SK-N-SH (cell line): ENCODE measurements around the gene METAP1. TPM values are rescaled to one million over a fixed set of nuclear protein-coding genes. Genes with fewer than 3 reads are reported as not detected.

Experiments used
- CTCF ChIA-PET: fragments of 300-600, 350-600 bp; formaldehyde crosslinking; extraction: SDS; loops from one replicate; lab custom pipeline; 2021; lab: Yijun Ruan, JAX
- POLR2A ChIA-PET: fragments of 350-600 bp; sonication (Branson Sonifier 250); formaldehyde crosslinking; extraction: SDS; loops from one replicate; lab custom pipeline; 2020; ENCODE audit warnings: antibody characterized with exemption, inconsistent platforms; lab: Yijun Ruan, JAX
- DNase-seq: peaks from one replicate; pipeline ENCODE4 v3.0.0; 2012
- H2AFZ ChIP-seq: fragments of 200-600 bp; sonication (generic); 2 replicates; pipeline ENCODE4 v1.8.1; 2016; ENCODE audit warnings: antibody characterized with exemption, mild to moderate bottlenecking, low read depth
- H3F3A ChIP-seq: fragments of 200-600 bp; sonication (generic); replicated peaks from 2 replicates; pipeline ENCODE3; 2016; ENCODE audit warnings: antibody characterized with exemption, mild to moderate bottlenecking; ENCODE audit not compliant: insufficient read depth
- H3K27ac ChIP-seq, 2 experiments: fragments of 200-500 bp in 1 of 2; fragments of 200-600 bp in 1 of 2; sonication (Bioruptor generic) in 1 of 2; sonication (generic), shearing (Covaris generic) in 1 of 2; 2 replicates each; pipeline versions ENCODE4 v1.5.1 to v1.6.1; 2014 to 2016; ENCODE audit warnings: low read depth in 2 of 2, inconsistent platforms in 1 of 2, low read length in 1 of 2, mild to moderate bottlenecking in 1 of 2, mixed read lengths in 1 of 2
- H3K27me3 ChIP-seq: fragments of 200-600 bp; sonication (generic), shearing (Covaris generic); 2 replicates; pipeline ENCODE4 v1.6.1; 2016; ENCODE audit warnings: mixed run types; ENCODE audit not compliant: insufficient read depth
- H3K36me3 ChIP-seq, 2 experiments: fragments of 200-500 bp in 1 of 2; fragments of 200-600 bp in 1 of 2; sonication (Bioruptor generic) in 1 of 2; sonication (generic) in 1 of 2; replicated peaks in 1 of 2; 2 replicates each; pipeline versions ENCODE3 to v1.5.1; 2014 to 2016; ENCODE audit warnings: low read length in 1 of 2, mild to moderate bottlenecking in 1 of 2; ENCODE audit not compliant: insufficient read depth in 2 of 2, control insufficient read depth in 1 of 2
- H3K4me1 ChIP-seq, 2 experiments: fragments of 200-500 bp in 1 of 2; fragments of 200-600 bp in 1 of 2; sonication (Bioruptor generic) in 1 of 2; sonication (generic), shearing (Covaris generic) in 1 of 2; 2 replicates each; pipeline versions ENCODE4 v1.5.1 to v1.6.1; 2014 to 2016; ENCODE audit warnings: low read depth in 1 of 2, low read length in 1 of 2, mixed run types in 1 of 2; ENCODE audit not compliant: insufficient read depth in 2 of 2, control insufficient read depth in 1 of 2
- H3K4me2 ChIP-seq: fragments of 200-600 bp; sonication (generic), shearing (Covaris generic); 2 replicates; pipeline ENCODE4 v1.6.1; 2017; ENCODE audit warnings: mixed run types
- H3K4me3 ChIP-seq, 2 experiments: fragments of 200-500 bp in 1 of 2; fragments of 200-600 bp in 1 of 2; sonication (Bioruptor generic) in 1 of 2; sonication (generic), shearing (Covaris generic) in 1 of 2; 2 replicates each; pipeline versions ENCODE4 v1.5.1 to v1.8.1; 2014 to 2016; ENCODE audit warnings: low read depth in 2 of 2, inconsistent platforms in 1 of 2, low read length in 1 of 2, mild to moderate bottlenecking in 1 of 2, mixed read lengths in 1 of 2, moderate library complexity in 1 of 2
- H3K79me2 ChIP-seq: fragments of 200-600 bp; sonication (generic); 2 replicates; pipeline ENCODE4 v1.8.1; 2017; ENCODE audit warnings: mild to moderate bottlenecking; ENCODE audit not compliant: insufficient read depth
- H3K9ac ChIP-seq: fragments of 200-600 bp; sonication (generic); 2 replicates; pipeline ENCODE4 v1.6.1; 2017; ENCODE audit warnings: mixed run types
- H3K9me2 ChIP-seq: fragments of 200-600 bp; sonication (generic); 2 replicates; pipeline ENCODE4 v1.6.1; 2017; ENCODE audit warnings: mixed run types
- H3K9me3 ChIP-seq: fragments of 200-600 bp; sonication (generic); 2 replicates; pipeline ENCODE4 v1.6.1; 2017; ENCODE audit warnings: mixed run types, mild to moderate bottlenecking, moderate library complexity
- H4K20me1 ChIP-seq: fragments of 200-600 bp; sonication (generic); 2 replicates; pipeline ENCODE4 v1.6.1; 2017; ENCODE audit warnings: mild to moderate bottlenecking, mixed run types; ENCODE audit not compliant: insufficient read depth
- CHD2 ChIP-seq: fragments of 150-350 bp; IDR thresholded peaks from 2 replicates; pipeline ENCODE4 v1.6.1; 2018; ENCODE audit warnings: low read length; ENCODE audit not compliant: partially characterized antibody
- EP300 ChIP-seq, 2 experiments: IDR thresholded peaks; 2 replicates each; pipeline versions ENCODE4 v1.4.0 to v1.6.1; 2012; ENCODE audit warnings: borderline replicate concordance in 1 of 2, low read depth in 1 of 2, low read length in 1 of 2
- FOXJ3 ChIP-seq: sonication (generic); formaldehyde crosslinking; IDR thresholded peaks from 2 replicates; pipeline ENCODE4 v1.5.1; 2020; ENCODE audit warnings: mild to moderate bottlenecking, missing genetic modification reagents
- FOXM1 ChIP-seq: IDR thresholded peaks from 2 replicates; pipeline ENCODE4 v1.4.0; 2012; ENCODE audit warnings: low read depth, mild to moderate bottlenecking
- GABPA ChIP-seq: IDR thresholded peaks from 2 replicates; pipeline ENCODE4 v1.4.0; 2012; ENCODE audit warnings: low read depth, mild to moderate bottlenecking
- JUND ChIP-seq: IDR thresholded peaks from 2 replicates; pipeline ENCODE4 v1.4.0; 2012
- MEF2A ChIP-seq: IDR thresholded peaks from 2 replicates; pipeline ENCODE4 v1.4.0; 2012; ENCODE audit warnings: low read depth, borderline replicate concordance
- NFIC ChIP-seq: IDR thresholded peaks from 2 replicates; pipeline ENCODE4 v1.4.0; 2012; ENCODE audit warnings: borderline replicate concordance
- NRF1 ChIP-seq: IDR thresholded peaks from 2 replicates; pipeline ENCODE4 v1.6.1; 2012; ENCODE audit warnings: low read depth, mild to moderate bottlenecking, low read length
- PBX3 ChIP-seq: IDR thresholded peaks from 2 replicates; pipeline ENCODE4; 2012
- POLR2AphosphoS5 ChIP-seq: IDR thresholded peaks from 2 replicates; pipeline ENCODE4 v1.6.1; 2012; ENCODE audit warnings: low read depth, low read length
- RCOR1 ChIP-seq: fragments of 150-350 bp; IDR thresholded peaks from 2 replicates; pipeline ENCODE4 v1.6.1; 2017; ENCODE audit warnings: antibody characterized with exemption, low read length
- RFX5 ChIP-seq: IDR thresholded peaks from 2 replicates; pipeline ENCODE4 v1.6.1; 2012; ENCODE audit warnings: mild to moderate bottlenecking, improper control_type of control experiment, low read length
- RXRA ChIP-seq: IDR thresholded peaks from 2 replicates; pipeline ENCODE4 v1.4.0; 2012; ENCODE audit warnings: low read depth, mild to moderate bottlenecking, borderline replicate concordance
- SMC3 ChIP-seq: IDR thresholded peaks from 2 replicates; pipeline ENCODE4 v1.6.1; 2012; ENCODE audit warnings: low read depth, low read length, improper control_type of control experiment
- TCF12 ChIP-seq: IDR thresholded peaks from 2 replicates; pipeline ENCODE4 v1.4.0; 2012
- USF1 ChIP-seq: IDR thresholded peaks from 2 replicates; pipeline ENCODE4 v1.4.0; 2012; ENCODE audit warnings: low read depth, borderline replicate concordance
- WGBS: methylation state at CpG from one replicate; pipeline ENCODE4 v1.1.6; 2017; ENCODE audit warnings: low lambda C conversion rate; 5-methylcytosine and 5-hydroxymethylcytosine counted together
- polyA plus RNA-seq, 3 experiments: library from polyadenylated mRNA; depleted of rRNA; stranded (reverse); fragments of >200 nt; gene quantifications; 2 replicates each; pipeline ENCODE4 v1.2.3, GENCODE V29; 2012
- TF ChIP-seq, protein P1 (sequence below): fragments of 150-350 bp; IDR thresholded peaks from 2 replicates; pipeline ENCODE4 v1.6.1; 2016; ENCODE audit warnings: mild to moderate bottlenecking, low read depth, low read length
- TF ChIP-seq, protein P2 (sequence below): fragments of 150-350 bp; IDR thresholded peaks from 2 replicates; pipeline ENCODE4 v1.6.1; 2017; ENCODE audit warnings: antibody characterized with exemption, low read length, low read depth, borderline replicate concordance

The METAP1 gene
- polyA plus RNA-seq, 1 of the 3 experiments (the other 2 are of a cell fraction), result 41.0 TPM

DNA sequence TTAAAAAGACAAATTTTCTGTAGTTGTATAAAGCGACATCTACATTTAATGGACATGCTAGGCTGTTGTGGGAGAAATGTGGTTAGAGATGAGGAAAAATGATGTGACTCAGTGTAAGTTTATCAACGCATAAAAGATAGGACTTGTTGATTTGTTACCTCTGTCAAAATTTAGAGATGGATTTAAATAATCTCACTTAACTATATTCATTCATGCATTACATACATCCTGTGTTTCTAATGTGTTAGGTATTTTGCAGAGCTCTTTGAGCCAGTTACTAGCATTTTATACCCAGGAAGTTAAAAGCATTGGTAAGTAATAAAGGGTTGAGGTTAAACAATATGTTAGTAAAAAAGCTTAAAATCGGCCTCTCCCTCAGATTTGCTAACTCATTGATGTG, 34.3 kb downstream of the METAP1 start (continued):
- TF ChIP-seq PBX3 (no peak), MEF2A (no peak)

DNA sequence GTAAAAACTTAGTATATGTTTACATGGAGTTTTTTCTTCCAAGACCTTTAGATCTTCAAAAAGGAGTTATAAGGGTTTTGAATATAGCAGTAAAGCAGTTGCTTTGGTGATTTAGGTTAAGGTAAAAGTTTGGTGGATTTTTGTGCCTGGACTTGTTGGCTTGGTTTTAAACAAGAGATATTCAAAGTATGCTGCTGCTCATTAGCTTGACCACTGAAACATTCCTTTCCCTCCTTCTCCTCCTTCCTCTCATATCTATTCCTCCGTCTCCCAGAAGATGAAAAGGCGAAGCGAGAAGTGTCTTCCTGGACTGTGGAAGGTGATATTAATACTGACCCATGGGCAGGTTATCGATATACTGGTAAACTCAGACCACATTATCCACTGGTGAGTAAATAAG, 38.4 kb downstream of the METAP1 start:
- Histone ChIP-seq H3K9me3 (peaks cover 14% of the 10 kb centered on the region; the same call in 1 of the 2 replicates), H3K4me1 (no peaks in the 10 kb centered on the region; a peak in 2 of 4 replicates), H3K9ac (no peak overlapping the region), H2AFZ (no peak overlapping the region), H3K27ac (peak overlapping the region in 1 of 2 experiments; percentile 28; a peak in 2 of 4 replicates), H3K9me2 (no peaks in the 10 kb centered on the region), H3K4me3 (no peak overlapping the region), H3K79me2 (peaks cover 74% of the 10 kb centered on the region), H3K27me3 (no peaks in the 10 kb centered on the region), H3K36me3 (peaks cover 41 to 59% of the 10 kb centered on the region in 2 experiments), H3K4me2 (no peak overlapping the region), H3F3A (no peaks in the 10 kb centered on the region), H4K20me1 (no peaks in the 10 kb centered on the region)
- TF ChIP-seq RCOR1 (no peak), EP300 (IDR thresholded peaks at IDR 0.05; ENCODE audit: borderline replicate concordance in 1 of 2, low read depth in 1 of 2, low read length in 1 of 2) (no peak), CHD2 (no peak), RXRA (no peak), NFIC (no peak), SMC3 (no peak), JUND (no peak), POLR2AphosphoS5 (no peak), RFX5 (no peak), FOXJ3 (CRISPR knock-in tag) (no peak), GABPA (no peak), TCF12 (no peak), FOXM1 (no peak), USF1 (no peak), NRF1 (no peak)
- TF ChIP-seq, protein P1, sequence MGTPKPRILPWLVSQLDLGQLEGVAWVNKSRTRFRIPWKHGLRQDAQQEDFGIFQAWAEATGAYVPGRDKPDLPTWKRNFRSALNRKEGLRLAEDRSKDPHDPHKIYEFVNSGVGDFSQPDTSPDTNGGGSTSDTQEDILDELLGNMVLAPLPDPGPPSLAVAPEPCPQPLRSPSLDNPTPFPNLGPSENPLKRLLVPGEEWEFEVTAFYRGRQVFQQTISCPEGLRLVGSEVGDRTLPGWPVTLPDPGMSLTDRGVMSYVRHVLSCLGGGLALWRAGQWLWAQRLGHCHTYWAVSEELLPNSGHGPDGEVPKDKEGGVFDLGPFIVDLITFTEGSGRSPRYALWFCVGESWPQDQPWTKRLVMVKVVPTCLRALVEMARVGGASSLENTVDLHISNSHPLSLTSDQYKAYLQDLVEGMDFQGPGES, result no peak
- TF ChIP-seq, protein P2, sequence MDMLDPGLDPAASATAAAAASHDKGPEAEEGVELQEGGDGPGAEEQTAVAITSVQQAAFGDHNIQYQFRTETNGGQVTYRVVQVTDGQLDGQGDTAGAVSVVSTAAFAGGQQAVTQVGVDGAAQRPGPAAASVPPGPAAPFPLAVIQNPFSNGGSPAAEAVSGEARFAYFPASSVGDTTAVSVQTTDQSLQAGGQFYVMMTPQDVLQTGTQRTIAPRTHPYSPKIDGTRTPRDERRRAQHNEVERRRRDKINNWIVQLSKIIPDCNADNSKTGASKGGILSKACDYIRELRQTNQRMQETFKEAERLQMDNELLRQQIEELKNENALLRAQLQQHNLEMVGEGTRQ, result no peak
- POLR2A ChIA-PET, result no interaction called here
- CTCF ChIA-PET, result no interaction called here
- WGBS, result 94% methylated on average over 4 of the region's 4 CpGs
- no peak for DNase-seq
